ENCODE results near the gene C2orf68.
"Not testable (repeated sequence)": the region's sequence is repeated elsewhere in the genome, so short reads cannot be mapped to it uniquely, and the experiment has no call there.

The C2orf68 gene

DNA sequence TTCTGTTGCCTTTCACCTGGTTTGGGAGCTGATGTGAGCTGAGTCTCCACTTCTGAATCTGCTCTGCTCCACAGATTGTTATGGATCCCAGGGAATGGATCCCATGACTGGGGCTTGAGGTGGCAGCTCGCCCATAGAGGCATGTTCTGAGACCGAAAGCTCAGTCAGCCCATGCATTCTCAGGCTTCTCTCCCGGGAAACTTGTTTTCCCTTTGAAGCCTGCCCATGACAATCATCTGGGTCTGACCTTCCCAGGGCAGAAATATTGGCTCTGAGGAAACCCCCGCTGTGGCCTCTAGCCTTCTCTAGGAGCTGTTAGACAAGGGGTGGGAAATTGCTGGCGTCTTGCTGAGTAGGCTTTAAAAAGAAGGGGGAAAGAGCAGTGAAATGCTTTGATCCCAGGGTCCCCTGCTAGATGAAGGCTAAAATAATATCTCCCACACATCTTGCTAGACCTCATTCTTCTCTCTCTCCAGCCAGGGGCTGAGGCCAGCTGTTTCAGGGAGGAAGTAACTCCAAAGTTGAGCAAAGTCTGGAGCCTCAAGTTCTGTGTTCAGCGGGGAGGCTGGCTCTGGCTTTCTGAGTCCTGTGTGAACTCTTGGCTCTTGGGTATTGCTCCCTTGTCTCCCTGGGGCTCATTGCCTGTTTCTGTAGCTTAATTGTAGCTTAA lies 32.5 kb downstream of the C2orf68 start:
- no peak for DNase-seq (ENCODE audit: low read depth)

DNA sequence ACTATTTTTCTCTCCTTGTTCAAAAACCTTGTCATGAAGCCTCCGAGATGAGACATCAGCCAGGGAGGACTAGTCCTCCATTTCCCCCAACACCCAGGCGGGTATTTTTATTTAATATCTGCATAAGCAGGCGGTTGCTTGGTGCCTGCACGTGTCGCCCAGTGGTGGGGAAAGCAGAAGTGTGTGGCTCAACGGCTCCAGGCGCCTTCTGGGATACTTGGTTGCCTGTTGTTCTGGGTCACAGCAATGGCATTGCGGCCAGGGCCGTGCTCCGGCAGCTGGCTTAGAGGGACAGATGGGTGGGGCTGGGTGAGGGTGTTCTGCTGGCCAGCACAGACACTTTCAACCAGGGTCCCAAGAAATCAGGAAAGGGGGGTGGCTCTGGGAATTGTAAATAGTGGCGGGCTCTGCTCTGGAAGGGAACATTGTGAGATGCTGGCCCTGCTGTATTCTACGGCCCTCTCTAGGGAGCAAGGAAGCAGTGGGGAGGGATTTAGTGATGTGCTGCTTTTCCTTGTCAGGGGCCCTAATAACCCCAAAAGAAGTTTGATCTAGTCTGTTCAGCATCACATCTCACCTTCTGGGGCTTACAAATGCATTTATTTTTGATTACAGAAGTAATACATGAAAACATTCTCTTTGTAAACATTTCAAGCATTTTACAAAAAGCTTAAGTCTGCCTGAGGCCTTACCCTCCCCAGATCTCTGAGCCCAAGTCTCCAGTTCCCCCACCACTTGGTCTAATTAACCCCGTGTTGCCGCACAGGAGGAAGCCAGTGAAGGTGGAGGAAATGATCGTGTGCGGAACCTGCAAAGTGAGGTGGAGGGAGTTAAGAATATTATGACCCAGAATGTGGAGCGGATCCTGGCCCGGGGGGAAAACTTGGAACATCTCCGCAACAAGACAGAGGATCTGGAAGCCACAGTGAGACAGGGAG lies 33.4 kb downstream of the C2orf68 start:
- no peak for DNase-seq (ENCODE audit: low read depth)

DNA sequence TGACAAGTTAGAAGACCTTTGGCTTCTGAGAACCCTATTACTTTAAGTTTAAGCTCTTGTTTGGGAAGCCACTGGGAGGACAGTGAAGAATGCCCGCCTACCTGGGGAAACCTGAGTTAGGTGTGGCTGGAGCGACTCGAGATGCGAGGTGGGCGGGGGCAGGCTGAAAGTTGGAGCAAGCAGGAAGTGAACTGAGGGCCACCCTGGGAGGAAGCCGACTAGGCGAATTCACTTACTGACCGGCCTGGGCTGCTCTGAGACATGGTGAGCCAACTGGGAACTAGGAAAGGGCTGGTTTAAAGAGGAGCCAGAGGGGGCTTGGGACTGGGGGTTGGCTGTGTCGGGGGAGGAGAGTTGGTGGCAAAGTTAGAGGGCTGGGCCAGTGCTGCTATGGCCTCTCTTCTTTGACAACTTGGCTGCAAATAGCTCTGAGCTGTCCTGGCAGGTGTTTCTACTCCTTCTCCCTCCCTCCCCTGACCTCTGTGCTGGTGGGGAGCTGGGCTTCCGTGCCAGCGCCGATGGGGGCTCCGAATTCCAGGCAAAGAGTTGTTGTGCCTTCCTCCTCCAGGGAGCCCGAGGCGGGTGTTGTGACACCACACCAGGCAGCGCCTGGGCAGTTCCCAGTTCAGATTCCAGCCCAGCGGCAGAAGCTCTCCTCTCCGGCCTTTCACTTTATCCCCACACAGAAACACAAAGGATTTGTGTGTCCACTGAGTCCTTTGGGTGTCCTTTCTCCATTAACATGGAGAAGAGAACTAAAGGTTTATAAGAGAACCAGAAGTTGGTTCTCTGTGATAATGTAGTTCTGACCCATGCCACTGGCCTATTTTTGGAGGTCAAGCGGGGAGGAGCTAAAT lies 34.3 kb downstream of the C2orf68 start, which contains the start of gene VAMP8:
Gene VAMP8, plus strand, starts transcription at position 201 of the 857 bp plus-strand sequence. Its CDS starts 61 bp downstream, at position 262.
- peak; percentile 45 for DNase-seq (ENCODE audit: low read depth)

DNA sequence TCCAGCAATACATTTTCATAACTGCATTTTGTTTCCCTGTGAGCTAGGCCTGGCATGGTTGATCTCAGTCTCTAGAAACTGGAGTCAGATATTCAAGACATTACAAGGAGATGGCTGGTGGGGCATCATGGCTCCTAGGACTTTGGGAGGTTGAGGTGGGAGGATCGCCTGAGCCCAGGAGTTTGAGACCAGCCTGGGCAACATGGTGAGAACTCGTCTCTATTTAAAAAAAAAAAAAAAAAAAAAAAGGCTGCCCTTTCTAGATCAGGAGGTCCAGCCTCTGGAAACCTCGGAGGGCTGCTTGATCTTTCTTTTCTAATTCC lies 34.8 kb downstream of the C2orf68 start:
- no peak for DNase-seq (ENCODE audit: low read depth)

DNA sequence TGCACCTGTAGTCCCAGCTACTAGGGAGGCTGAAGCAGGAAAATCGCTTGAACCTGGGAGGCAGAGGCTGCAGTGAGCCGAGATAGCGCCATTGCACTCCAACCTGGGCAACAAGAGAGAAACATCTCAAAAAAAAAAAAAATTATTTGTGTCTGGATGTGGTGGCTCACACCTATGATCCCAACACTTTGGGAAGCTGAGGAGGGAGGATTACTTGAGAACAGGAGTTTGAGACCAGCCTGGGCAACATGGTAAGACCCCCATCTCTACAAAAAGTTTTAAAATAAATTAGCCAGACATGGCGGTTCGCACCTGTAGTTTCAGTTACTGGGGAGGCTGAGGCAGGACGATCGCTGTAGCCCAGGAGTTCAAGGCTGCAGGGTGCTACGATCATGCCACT lies 36.1 kb downstream of the C2orf68 start:
- no peak for DNase-seq (ENCODE audit: low read depth)

DNA sequence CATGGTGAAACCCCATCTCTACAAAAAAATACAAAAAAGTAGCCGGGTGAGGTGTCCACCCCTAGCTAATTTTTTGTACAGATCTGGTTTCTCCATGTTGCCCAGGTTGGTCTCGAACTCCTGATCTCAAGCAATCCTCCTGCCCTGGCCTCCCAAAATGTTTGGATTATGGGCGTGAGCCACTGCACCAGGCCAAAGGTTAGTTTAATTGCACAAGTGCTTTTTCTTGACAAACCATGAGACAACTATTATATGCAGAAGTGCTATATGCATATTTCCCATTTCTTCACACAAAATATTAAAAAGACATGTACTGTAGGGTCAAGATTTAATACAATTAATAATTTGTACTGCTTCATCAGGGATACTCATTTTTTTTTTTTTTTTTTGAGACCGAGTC lies 45.6 kb downstream of the C2orf68 start:
- no peak for DNase-seq (ENCODE audit: low read depth)

DNA sequence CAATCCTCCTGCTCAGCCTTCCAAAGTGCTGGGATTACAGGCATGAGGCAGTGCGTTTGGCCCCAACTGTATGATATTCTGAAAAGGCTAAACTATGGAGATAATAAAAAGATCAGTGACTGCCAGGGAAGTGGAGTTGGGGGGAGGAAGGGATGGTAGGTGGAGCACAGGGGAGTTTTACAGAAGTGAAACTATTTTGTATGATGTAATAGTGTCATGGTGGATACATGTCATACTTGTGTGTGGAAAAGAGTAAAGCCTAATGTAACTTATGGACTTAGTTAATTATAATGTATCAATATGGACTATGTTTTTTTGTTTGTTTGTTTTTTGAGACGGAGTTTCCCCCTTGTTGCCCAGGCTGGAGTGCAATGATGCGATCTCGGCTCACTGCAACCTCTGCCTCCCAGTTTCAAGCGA lies 47.7 kb downstream of the C2orf68 start:
- no peak for DNase-seq (ENCODE audit: low read depth)

DNA sequence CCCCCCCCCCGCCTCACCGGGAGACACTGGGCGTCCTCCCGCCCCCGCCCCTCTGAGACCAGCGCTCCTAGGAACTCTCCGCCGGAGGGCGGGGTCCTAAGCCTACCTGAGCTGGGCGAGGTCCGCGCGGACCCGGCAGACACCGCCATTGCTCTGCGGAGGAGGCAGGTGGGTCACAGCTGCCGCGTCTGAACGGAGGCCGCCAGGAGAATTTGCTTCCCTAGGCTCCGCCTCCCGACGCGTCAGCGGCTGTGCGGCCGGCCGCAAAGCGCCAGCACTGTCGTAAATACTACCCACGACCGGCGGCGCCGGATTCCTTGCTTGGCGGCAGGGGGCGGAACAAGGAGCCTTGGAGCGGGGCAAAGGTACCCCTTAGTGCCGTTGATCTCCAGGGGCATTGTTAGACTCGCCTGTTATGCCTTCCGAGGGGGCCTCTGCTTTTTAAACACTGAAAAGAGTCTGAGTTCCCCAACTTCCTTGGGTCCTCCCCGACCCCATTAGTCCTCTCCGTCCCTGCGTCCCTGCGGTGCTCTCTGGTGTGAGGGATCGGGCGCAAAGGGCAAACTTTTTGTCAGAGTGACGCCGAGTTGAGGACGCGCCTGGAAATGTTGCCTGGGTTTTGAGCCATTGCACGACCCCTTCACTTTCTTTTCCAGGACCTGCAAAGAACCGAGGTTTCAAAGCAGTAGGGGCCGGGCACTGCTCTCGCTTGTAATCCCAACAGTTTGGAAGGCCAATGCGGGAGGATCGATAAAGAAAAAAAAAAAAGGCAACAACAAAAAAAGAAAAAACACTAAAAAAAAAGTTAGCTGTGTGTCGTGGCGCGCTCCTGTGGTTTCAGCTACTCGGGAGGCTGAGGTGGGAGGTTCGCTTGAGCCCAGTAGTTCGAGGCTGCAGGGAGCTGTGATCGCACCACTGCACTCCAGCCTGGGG lies 50.3 kb downstream of the C2orf68 start, which contains the start of gene GGCX:
Gene GGCX, minus strand, starts transcription at position 214 of the 933 bp plus-strand sequence. Its CDS starts 65 bp downstream, at position 149.
- DNase-seq (ENCODE audit: low read depth), result peak; percentile 92

DNA sequence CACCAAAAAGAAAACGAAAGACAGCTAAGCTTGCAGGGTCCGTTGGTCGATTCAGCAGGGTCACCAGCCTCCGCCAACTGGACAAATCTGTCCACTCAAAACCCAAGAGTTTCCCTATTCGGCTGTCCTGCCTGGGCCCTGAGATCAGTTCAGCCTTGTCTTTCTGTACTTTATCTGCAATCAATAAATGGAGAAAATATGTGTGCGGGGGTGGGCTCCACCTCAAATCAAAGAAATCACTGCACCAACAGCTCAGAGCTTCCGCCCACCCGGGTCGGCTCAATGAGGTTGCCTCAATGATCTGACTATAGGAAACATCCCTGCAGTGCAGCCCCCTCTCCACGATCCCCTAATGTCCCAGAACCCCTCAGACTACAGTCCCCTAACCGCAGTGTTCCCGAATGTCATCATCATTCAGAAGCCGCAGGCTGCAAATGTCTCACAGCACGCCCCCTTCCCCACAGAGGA lies 51.0 kb downstream of the C2orf68 start:
- peak; percentile 44 for DNase-seq (ENCODE audit: low read depth)

DNA sequence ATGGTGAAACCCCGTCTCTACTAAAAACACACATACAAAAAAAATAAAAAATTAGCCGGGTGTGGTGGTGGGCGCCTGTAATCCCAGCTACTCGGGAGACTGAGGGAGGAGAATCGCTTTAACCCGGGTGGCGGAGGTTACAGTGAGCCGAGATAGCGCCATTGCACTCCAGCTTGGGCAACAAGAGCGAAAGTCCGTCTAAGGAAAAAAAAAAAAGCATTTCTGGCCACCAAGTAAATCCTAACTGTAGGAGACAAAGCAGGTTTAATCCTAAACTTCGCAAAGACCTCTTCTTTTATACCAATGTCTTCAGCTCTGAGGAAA lies 51.5 kb downstream of the C2orf68 start:
- DNase-seq (ENCODE audit: low read depth), result not testable (repeated sequence)

DNA sequence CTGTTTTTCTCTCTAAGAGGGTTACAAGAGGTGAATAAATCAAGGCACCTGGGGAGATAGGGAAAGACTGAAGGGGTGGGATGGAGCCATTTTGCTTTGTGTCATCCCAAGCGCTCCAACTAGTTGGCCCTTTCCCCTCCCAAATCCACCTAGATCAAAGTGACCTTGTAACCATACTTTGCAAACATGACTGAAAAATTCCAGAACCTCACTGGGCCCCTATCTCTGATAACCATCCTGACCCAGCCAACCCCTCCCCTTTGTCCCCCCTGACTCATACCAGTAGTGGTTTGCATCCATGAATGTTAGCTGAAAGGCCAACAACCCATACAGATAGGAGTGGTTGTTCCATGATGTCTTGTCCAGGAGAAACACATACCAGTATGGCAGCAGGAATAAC lies 53.7 kb downstream of the C2orf68 start:
- no peak for DNase-seq (ENCODE audit: low read depth)

DNA sequence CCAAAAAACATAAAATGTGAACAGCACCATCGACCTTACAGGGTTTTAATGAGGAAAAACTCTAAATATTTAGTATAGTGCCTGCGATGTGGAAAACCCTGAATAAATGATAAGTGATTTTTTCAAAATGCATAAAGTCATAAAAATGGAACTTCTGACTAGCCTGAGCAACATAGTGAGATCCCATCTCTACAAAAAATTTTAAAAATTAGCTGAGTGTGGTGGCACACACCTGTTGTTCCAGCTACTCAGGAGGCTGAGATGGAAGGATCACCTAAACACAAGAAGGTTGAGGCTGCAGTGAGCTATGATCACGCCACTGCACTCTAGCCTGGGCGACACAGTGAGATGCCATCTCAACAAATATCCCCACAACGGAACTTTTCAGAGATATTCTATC lies 54.7 kb downstream of the C2orf68 start:
- DNase-seq (ENCODE audit: low read depth), result no peak
